ENCODE results near the gene TPI1.

- TF ChIP-seq CTCF (IDR thresholded peaks at IDR 0.05) (no peak), IRF3 (IDR thresholded peaks at IDR 0.05; ENCODE audit: low read depth, low read length) (no peak), USF1 (IDR thresholded peaks at IDR 0.05; ENCODE audit: borderline replicate concordance, low read depth) (no peak), GABPA (IDR thresholded peaks at IDR 0.05; ENCODE audit: low read depth) (no peak), RCOR1 (IDR thresholded peaks at IDR 0.05; ENCODE audit: low read length) (no peak)
Observed at GRCh38 chr12:6834254-6834653, 33.1 kb upstream of the TPI1 start.

Data from SK-N-SH (cell line).